GM21528 (cell line): ENCODE results near the gene EXOC3L1.

Source experiments
- ATAC-seq: cut with Tn5 transposase; IDR thresholded peaks from one replicate; pipeline ENCODE4 v1.9.1; 2021; ENCODE audit warnings: mild to moderate bottlenecking, moderate library complexity; ENCODE audit not compliant: unreplicated experiment, low FRiP score

The EXOC3L1 gene

GRCh38 chr16:67223992-67224391, 34.1 kb upstream of the EXOC3L1 start:
- ATAC-seq: no peak

DNA sequence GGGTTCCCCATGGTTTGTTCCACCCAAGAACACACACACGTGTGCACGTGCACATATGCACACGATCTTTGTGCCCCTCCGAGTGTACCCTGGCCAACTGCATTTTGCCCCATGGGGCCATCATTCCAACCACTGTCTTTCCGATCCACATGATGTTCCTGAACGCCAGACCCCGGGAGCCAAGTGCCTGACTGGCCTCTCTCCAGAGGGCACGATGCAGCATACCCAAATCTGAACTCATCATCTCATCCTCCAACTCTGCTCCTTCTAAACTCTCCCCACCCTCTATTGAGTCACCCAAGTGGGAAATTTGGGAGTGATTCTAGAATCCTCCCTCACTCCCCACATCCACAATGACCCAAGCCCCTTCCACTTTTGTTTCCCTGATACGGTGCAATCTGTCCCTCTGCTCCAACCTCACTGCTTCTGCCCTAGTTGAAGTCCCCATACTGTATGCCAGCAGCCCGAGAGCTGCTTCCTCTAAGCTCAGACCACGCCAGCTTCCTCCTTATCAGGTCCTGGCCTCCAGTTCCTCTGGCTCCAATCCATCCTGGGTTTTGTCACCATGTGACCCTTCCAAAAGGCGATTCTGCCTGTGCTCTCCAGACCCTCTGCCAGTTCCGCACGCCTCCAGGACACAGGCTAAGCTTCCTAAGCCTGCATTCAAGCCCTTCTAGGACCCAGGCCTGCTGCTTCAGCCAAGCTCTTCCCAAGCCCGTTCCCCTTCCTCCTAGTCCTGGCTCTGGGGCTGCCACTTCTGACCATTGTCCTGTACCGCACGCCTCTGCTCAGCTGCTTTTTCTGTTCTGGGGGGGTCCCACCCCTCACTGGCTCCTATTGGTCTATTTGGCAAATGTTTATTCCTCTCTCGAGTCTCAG, 26.9 kb upstream of the EXOC3L1 start:
- ATAC-seq: no peak

DNA sequence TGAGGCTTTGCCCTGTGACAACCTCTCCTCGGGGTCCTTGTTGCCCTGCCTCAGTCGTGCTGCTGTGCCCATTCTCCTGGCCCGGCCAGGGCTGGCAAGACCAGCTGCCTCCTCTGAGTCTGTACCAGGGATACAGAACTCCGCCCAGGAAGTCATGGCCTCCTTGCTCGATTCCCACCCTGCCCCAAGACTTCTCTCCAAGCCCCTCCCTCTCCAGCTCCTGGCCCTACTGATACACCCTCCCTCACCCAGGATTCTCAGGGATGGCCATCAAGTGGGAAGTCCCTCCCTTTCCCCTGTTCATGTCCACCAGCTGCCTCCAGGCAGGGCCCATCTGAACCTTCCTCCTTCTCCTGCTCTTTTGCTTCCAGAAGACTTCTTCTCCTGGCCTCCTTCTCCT, 25.8 kb upstream of the EXOC3L1 start:
- ATAC-seq: no peak

- no peak for ATAC-seq
These were observed 23.5 kb upstream of the EXOC3L1 start for GRCh38 chr16:67213197-67214019.

DNA sequence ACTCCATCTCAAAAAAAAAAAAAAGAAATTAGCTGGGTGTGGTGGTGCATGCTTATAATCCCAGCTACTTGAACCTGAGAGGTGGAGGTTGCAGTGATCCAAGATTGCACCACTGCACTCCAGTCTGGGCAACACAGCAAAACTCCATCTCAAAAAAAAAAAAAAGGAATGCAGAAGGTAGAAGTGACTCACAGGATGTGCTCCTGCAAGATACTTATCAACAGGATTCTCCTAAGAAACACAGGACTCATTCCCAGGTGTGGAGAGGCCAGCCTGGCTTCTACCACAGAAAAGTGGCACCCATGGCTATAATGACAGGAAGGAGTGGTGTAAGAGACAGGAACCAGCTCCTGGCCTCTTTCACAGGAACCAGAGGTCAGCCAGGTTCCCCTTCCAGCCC, 22.8 kb upstream of the EXOC3L1 start:
- no peak for ATAC-seq

- no peak for ATAC-seq
These were observed 21.7 kb upstream of the EXOC3L1 start for GRCh38 chr16:67211674-67212073.

GRCh38 chr16:67210069-67210937, 20.4 kb upstream of the EXOC3L1 start:
- no peak for ATAC-seq

DNA sequence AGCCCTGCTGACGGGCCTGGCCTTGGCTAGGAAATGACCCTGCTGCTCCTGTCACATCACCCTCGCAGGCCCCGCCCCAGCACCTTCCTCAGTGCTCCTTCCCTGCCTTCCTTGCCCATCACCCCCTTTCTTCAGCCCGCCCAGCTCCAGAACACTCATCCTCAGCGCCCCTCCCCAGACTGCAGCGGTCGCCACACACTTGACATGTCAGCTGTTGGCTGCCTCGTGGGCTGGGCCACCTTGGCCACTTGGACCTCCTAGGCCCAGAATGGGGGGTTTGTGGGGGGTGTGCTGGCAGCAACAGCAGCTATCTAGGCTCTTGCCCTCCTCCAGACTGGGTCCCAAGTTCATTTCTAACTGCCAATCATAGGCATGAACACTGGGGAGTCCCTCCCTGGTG, 19.6 kb upstream of the EXOC3L1 start:
- no peak for ATAC-seq

GRCh38 chr16:67208154-67208896, 18.4 kb upstream of the EXOC3L1 start:
- ATAC-seq: no peak

DNA sequence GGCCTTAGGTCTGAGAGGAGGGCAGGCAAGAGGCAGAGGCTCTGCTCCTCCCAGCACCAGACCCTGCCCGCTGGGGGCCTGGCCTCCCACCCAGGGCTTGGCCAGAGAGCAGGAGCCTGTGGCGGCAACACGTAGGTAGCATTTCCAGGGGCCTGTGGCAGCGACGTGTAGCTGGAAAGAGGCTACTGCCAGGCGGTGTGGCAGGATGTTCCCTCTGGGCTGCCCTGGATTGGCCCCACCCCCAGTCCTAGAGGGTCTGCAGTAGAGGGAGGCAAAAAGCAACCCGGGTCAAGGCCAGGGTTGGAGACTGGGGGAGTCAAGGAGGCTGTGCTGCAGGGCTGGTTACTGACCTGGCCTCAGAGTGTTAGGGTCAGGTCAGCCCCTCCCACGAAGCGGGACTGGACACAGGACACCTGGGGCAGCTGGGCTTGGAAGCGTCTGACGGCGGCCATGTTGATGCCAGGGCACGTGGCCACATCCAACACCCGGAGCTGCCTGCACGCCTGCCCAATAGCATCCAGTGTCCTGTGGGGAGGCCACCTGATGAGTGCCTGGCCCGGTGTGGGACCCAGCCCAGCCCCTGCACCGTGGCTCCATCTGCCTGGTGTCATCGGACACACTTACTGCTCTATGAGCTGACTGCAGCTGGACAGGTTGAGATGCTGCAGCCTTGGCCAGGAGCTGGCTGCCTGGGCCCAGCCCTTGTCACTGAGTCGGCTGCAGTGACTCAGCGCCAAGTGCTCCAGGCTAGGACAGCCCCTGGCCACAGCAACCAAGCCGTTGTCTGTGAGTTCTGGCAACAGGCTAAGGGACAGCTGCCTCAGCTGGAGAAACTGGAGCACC, 17.5 kb upstream of the EXOC3L1 start:
- no peak for ATAC-seq

DNA sequence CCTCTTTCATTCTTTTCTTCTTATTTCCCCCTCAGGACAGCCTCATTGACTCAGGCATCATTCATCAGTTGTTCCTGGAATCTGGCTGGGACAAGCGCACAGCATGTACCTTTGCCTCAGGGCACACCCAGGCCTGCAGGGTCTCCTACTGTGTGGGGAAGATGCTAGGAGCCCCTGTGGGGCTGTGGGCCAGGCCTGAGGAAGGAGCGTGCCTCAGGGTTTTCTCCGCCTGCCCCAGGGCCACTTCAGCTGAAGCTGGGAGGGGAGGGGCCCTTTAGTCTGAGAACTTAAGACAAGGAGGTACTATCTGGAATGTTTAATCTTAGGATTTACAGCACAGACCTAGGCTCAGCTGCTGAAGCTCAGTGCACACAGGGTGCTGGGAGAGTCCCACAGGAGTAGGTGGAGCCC, 16.9 kb upstream of the EXOC3L1 start:
- no peak for ATAC-seq

DNA sequence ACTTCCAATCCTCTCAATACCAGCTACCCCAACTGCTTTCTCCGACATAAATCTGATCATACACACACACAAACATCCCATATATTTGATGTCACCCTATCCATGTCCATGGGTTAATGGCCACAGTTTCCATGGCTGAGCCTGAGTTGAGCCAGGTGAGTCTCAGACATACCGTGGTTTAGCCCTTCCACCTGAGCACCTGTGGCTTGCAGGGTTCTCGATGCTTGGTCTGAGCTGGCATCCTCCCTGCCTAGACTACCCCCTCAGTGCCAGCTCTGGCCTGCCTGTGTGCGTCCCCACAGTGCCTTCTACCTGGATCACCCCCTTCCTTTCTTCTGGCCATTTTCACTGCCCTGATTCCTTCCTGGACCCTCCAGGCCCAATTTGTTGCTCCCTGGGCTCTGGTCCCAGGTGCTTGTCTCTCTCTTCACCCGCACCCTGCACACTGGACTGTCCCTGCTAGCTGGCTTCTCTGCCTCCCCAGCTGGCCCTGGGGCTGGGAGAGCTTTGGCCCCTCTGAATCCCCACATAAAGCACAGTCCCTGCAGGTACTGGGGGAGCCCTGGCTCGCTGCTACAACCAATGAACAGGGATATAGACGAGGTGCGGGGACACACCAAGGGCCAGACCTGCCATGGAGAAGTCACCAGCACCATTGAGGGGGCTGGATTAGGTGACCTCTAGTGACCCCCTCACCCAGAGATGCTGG, 16.3 kb upstream of the EXOC3L1 start:
- ATAC-seq: no peak

DNA sequence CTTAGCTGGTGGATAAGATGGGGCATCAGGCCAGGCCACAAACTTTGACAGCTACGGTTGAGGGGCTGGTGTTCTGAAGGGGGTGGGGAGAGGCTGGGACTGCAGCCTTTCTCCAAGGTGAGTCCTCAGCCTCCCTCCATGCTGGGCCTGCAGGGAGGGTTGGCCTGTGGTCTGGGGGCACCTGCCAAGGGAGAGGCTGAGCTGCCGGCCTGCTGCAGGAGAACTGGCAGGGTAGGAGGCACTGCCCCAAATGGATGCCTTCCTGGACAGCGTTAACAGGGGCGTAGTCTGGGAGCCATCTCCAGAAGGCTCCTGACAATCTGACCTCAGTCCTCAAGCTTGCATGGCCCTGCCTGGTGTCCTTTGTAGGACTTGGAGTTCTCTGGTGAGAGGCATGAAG, 14.1 kb upstream of the EXOC3L1 start:
- ATAC-seq: no peak

DNA sequence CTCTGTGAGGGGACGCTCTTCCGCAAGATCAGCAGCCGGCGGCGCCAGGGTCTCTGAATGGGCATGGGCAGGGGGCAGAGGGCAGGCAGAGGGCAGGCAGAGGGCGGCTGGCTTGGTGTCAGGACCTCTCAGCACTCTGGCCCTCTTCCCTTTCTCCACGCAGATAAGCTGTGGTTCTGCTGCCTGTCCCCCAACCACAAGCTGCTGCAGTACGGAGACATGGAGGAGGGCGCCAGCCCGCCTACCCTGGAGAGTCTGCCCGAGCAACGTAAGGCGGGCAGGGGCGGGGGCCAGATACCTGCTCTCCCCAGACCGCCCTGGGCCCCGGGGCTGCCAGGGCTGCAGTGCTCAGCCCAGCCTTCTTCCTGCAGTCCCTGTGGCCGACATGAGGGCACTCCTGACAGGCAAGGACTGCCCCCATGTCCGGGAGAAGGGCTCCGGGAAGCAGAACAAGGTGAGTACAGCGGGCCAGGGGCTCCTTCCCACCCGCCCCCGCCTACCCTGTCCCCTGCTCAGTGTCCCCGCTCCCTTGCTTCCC, 13.1 kb upstream of the EXOC3L1 start:
- ATAC-seq: no peak

DNA sequence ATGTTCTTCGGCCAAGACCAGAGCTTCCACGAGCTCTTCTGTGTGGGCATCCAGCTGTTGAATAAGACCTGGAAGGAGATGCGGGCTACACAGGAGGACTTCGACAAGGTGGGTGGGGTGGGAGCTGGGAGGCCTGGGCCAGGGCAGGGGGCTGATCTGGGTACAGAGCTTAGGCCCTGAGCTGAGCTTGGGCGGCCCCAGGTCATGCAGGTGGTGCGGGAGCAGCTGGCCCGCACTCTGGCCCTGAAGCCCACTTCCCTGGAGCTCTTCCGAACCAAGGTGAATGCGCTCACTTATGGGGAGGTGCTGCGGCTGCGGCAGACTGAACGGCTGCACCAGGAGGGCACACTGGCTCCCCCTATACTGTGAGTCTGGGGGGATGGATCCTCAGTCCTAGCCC, 12.5 kb upstream of the EXOC3L1 start:
- no peak for ATAC-seq

DNA sequence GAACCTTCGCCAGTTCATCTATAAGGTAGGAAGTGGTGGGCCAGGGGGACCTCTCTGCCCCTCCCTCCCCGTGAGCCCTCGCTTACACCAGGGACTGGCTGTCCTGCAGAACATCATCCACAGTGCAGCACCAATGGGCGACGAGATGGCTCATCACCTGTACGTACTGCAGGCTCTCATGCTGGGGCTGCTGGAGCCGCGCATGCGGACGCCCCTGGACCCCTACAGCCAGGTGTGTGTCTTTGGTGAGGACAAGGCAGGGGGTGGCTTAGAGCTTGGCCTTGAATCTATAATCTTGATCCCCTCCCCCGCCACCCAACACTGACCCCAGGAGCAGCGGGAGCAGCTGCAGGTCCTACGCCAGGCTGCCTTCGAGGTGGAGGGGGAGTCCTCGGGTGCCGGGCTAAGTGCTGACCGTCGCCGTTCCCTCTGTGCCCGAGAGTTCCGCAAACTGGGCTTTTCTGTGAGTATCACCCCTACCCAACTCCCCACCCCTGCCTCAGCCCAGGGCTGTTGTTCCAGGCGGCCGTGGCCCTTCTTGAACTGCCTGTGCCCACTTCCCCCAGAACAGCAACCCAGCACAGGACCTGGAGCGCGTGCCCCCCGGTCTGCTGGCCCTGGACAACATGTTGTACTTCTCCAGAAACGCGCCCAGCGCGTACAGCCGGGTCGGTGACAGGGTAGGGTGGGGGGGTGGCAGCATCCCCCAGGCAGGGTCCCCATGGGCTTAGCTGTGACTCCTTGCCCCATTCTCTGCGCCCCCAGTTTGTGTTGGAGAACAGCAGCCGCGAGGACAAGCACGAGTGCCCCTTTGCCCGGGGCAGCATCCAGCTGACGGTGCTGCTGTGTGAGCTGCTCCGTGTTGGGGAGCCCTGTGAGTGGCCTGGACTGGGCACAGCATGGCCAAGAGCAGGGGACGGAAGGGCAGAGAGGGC, 11.7 kb upstream of the EXOC3L1 start:
- no peak for ATAC-seq

- ATAC-seq: no peak
These were observed 10.6 kb upstream of the EXOC3L1 start for GRCh38 chr16:67200491-67200890.
